HL-60 (cell line): Measurements from ENCODE around the gene CELA2B.
"Not testable (repeated sequence)": the region's sequence is repeated elsewhere in the genome, so short reads cannot be mapped to it uniquely, and the experiment has no call there.

ENCODE experiments used
- CTCF ChIP-seq: IDR thresholded peaks from one replicate; pipeline ENCODE4 v1.5.1; 2011; ENCODE audit warnings: low read length, control low read depth, inconsistent platforms; ENCODE audit not compliant: insufficient read depth
- GABPA ChIP-seq: IDR thresholded peaks from 2 replicates; pipeline ENCODE4 v1.6.1; 2012; ENCODE audit warnings: low read depth
- POLR2AphosphoS5 ChIP-seq: IDR thresholded peaks from 2 replicates; pipeline ENCODE4 v1.6.1; 2012; ENCODE audit warnings: low read depth
- REST ChIP-seq: IDR thresholded peaks from 2 replicates; pipeline ENCODE4 v1.6.1; 2012; ENCODE audit warnings: low read depth; ENCODE audit not compliant: insufficient replicate concordance

GRCh38 chr1:15491010-15491409, 15.1 kb downstream of the CELA2B start:
- not testable (repeated sequence) for TF ChIP-seq POLR2AphosphoS5, CTCF, REST, GABPA
